Ovary (tissue), 9 donors: ENCODE data around the gene CDKAL1. TPM values are rescaled to one million over a fixed set of nuclear protein-coding genes. Genes with fewer than 3 reads are reported as not detected.

Source experiments
- DNase-seq, 5 donors: peaks; one replicate each; pipeline ENCODE4 v3.0.0-alpha.2; 2019 to 2020
- H3K27ac ChIP-seq, 2 donors: fragments of 200-600 bp; one replicate each; pipeline versions ENCODE4 v1.5.1 to v1.8.0; 2019 to 2022
- H3K27me3 ChIP-seq: fragments of 200-600 bp; one replicate; pipeline ENCODE4 v1.8.0; 2022
- H3K36me3 ChIP-seq: fragments of 200-600 bp; sonication (generic); one replicate; pipeline ENCODE4 v1.5.1; 2019
- H3K4me1 ChIP-seq: one replicate; pipeline ENCODE4 v1.8.1; 2013; ENCODE audit warnings: mild to moderate bottlenecking, moderate library complexity; ENCODE audit not compliant: insufficient read depth
- H3K4me3 ChIP-seq: fragments of 200-600 bp; sonication (generic); one replicate; pipeline ENCODE4 v1.5.1; 2017
- H3K9me3 ChIP-seq, 2 donors: fragments of 200-600 bp in 1 of 2; sonication (generic) in 1 of 2; one replicate each; pipeline versions ENCODE4 v1.5.1 to v1.8.1; 2013 to 2019; ENCODE audit warnings: mild to moderate bottlenecking in 1 of 2, moderate library complexity in 1 of 2
- CTCF ChIP-seq, 3 donors: fragments of 450-650 bp in 2 of 3; fragments of 200-600 bp in 1 of 3; IDR thresholded peaks; one replicate each; pipeline versions ENCODE4 v1.5.1 to v1.8.0; 2016 to 2022; ENCODE audit warnings: antibody characterized with exemption in 3 of 3, mild to moderate bottlenecking in 1 of 3
- EP300 ChIP-seq: sonication (generic); formaldehyde crosslinking; IDR thresholded peaks from one replicate; pipeline ENCODE4 v1.6.1; 2017; ENCODE audit warnings: antibody characterized with exemption
- POLR2A ChIP-seq: fragments of 450-650 bp; IDR thresholded peaks from one replicate; pipeline ENCODE4 v1.6.1; 2017; ENCODE audit warnings: antibody characterized with exemption, mild to moderate bottlenecking, moderate library complexity
- WGBS, 3 donors: extraction: QIAGEN DNeasy Blood & Tissue Kit in 1 of 3; methylation state at CpG; one replicate each; pipeline versions ENCODE4 v1.1.5 to v1.1.7; 2013 to 2017; 5-methylcytosine and 5-hydroxymethylcytosine counted together
- intact Hi-C, 4 donors: fragments of 100-400 bp; cut with DNase I; formaldehyde crosslinking; loops; one replicate each; pipeline versions ENCODE4 v1.11.0 to v1.15.1; 2022 to 2023
- polyA plus RNA-seq, 2 donors: library from polyadenylated mRNA; stranded (reverse); fragments of 200-250 nt in 1 of 2; fragments of 350-450 nt in 1 of 2; fragmentation: Illumina TruSeq in 1 of 2; extraction: RNeasy Lipid Tissue Mini Kit (QIAGEN cat#74804) in 1 of 2; gene quantifications; one replicate each; pipeline ENCODE4 v1.2.3, GENCODE V29; 2013 to 2014
- total RNA-seq, 7 donors: library from RNA; depleted of rRNA in 2 of 7; stranded (reverse); fragments of >200 nt in 2 of 7; fragmentation: NEBNext Ultra II Directional in 3 of 7; extraction: Animal tissue kit (Norgen Biotek cat#: 25700) in 3 of 7; gene quantifications; one replicate each; pipeline versions ENCODE4 v1.1.0 to v1.2.4, GENCODE V29; 2016 to 2023
- donor health status: DM: no; HTN: no; CAD: no; lungs with moderate emphysema.
- donor health status: DM: no; HTN: no; CAD: no.
- donor health status: Bipolar disorder and iron deficiency.
- donor health status: DM: yes; HTN: yes; CAD: no.
- donor health status: DM: no; HTN: no; CAD: no.
- donor health status: DM: yes; HTN: yes; CAD: no.

Gene CDKAL1
- total and polyA plus RNA-seq, 9 donors, result 6.8 to 21.3 (median 18.9) TPM

GRCh38 chr6:20876036-20876435 lies 341.8 kb downstream of the CDKAL1 start:
- H3K36me3 ChIP-seq, result no peaks in the 10 kb centered on the region
- intact Hi-C loops, result loop anchor here in 1 of 4 donors (5.0 kb wide), 1 partner anchor 711 kb away; no protein-coding TSS in a partner anchor

DNA sequence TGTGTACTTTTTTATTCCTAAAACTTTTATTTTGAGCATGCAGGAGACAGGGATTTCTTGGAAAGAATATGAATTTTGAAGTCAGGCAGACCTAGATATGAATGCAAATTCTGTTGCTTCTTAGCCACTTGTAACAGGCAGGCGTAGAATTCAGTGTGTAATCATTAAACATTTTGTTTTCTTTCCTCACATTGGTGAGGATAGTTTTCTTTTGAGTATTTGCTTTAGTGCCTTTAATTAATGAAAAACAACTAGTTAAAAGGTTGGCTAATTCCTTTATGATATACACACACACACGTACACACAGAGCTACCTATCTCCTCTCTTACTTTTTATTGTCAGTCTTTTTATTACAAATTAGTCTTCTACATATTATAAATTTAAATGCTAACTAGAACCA lies 342.3 kb downstream of the CDKAL1 start:
- Histone ChIP-seq H3K36me3 (no peaks in the 10 kb centered on the region), H3K4me3 (no peak overlapping the region), H3K9me3 (no peaks in the 10 kb centered on the region), H3K27ac (no peak overlapping the region), H3K27me3 (no peaks in the 10 kb centered on the region), H3K4me1 (peaks cover 4% of the 10 kb centered on the region)
- TF ChIP-seq POLR2A, result no peak
- no peak for TF ChIP-seq CTCF (IDR thresholded peaks at IDR 0.05)
- TF ChIP-seq EP300, result no peak
- 84 to 90% (median 87%) methylated on average over 2 of the region's 2 CpGs for WGBS, 3 donors
- no peak for DNase-seq
- intact Hi-C loops, result loop anchor here in 1 of 4 donors (5.0 kb wide), 1 partner anchor 711 kb away; no protein-coding TSS in a partner anchor

More at GRCh38 chr6:20876036-20876435, 341.8 kb downstream of the CDKAL1 start:
- Histone ChIP-seq H3K9me3 (no peaks in the 10 kb centered on the region), H3K27me3 (no peaks in the 10 kb centered on the region), H3K27ac (no peak overlapping the region), H3K4me3 (no peak overlapping the region), H3K4me1 (peaks cover 4% of the 10 kb centered on the region)
- WGBS, 3 donors, result 23 to 50% (median 27%) methylated on average over 2 of the region's 2 CpGs
- TF ChIP-seq EP300 (no peak), POLR2A (no peak), CTCF (IDR thresholded peaks at IDR 0.05) (no peak)
- DNase-seq, result no peak

GRCh38 chr6:20877008-20877937 lies 343.0 kb downstream of the CDKAL1 start:
- Histone ChIP-seq H3K27ac (peak overlapping the region in 1 of 2 donors; percentile 5), H3K9me3 (no peaks in the 10 kb centered on the region), H3K4me1 (peaks cover 4% of the 10 kb centered on the region), H3K4me3 (no peak overlapping the region), H3K27me3 (no peaks in the 10 kb centered on the region), H3K36me3 (no peaks in the 10 kb centered on the region)
- DNase-seq, result peak in 4 of 5 donors; percentile 27 to 53 (median 38)
- intact Hi-C loops, result loop anchor here in 1 of 4 donors (5.0 kb wide), 1 partner anchor 710 kb away; no protein-coding TSS in a partner anchor
- 46 to 63% (median 53%) methylated on average over 6 of the region's 6 CpGs for WGBS, 3 donors
- TF ChIP-seq EP300 (no peak), POLR2A (no peak), CTCF (IDR thresholded peaks at IDR 0.05) (no peak)

DNA sequence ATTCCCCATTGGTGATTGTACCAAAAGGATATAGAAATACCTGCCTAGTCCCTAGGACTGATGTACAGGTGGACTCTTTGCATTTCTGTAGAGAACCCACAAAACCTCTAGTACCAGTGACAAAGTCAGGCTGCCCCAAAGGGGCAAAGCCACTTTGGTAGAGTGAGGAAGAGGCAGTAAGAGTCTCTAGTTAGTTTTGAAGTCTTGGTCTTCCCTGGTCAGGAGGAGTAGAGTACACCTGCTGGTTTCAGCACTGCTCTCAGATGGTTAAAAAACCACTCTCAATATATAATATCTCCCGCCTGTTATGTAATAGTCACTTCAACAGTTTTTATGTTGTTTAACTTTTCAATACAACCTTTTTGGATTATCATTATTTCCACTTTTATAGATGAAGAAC lies 344.9 kb downstream of the CDKAL1 start:
- no peaks in the 10 kb centered on the region for H3K27me3 ChIP-seq
- whole genome bisulfite sequencing, 3 donors, result 94 to 96% (median 95%) methylated on average over 1 of the region's 1 CpG
- peaks cover 4% of the 10 kb centered on the region for H3K4me1 ChIP-seq
- TF ChIP-seq CTCF (IDR thresholded peaks at IDR 0.05) (no peak), POLR2A (no peak)
- no peak overlapping the region for H3K4me3 ChIP-seq
- no peaks in the 10 kb centered on the region for H3K9me3 ChIP-seq
- H3K36me3 ChIP-seq, result no peaks in the 10 kb centered on the region
- no peak overlapping the region for H3K27ac ChIP-seq
- intact Hi-C loops, result loop anchor here in 1 of 4 donors (5.0 kb wide), 1 partner anchor 708 kb away; no protein-coding TSS in a partner anchor
- no peak for DNase-seq
